Karpas-422 (cell line): ENCODE results near the gene NUCB1. TPM values are rescaled to one million over a fixed set of nuclear protein-coding genes. Genes with fewer than 3 reads are reported as not detected.
"Not testable (repeated sequence)": the region's sequence is repeated elsewhere in the genome, so short reads cannot be mapped to it uniquely, and the experiment has no call there.

Source experiments
- DNase-seq: peaks from one replicate; pipeline ENCODE4 v3.0.0-alpha.2; 2015
- H2AFZ ChIP-seq: fragments of 200-600 bp; sonication (generic); 2 replicates; pipeline ENCODE4 v1.6.1; 2014; ENCODE audit warnings: antibody characterized with exemption, low read length, mixed read lengths
- H3K27ac ChIP-seq: fragments of 200-600 bp; sonication (generic); 2 replicates; pipeline ENCODE4 v1.5.1; 2014; ENCODE audit warnings: mild to moderate bottlenecking, low read length, moderate library complexity
- H3K27me3 ChIP-seq: fragments of 200-600 bp; sonication (generic); 2 replicates; pipeline ENCODE4 v1.6.1; 2014; ENCODE audit warnings: low read length, mixed read lengths
- H3K36me3 ChIP-seq: fragments of 200-600 bp; sonication (generic); 2 replicates; pipeline ENCODE4 v1.6.1; 2014; ENCODE audit warnings: low read length, mixed read lengths; ENCODE audit not compliant: insufficient read depth
- H3K4me1 ChIP-seq: fragments of 200-600 bp; sonication (generic); 2 replicates; pipeline ENCODE4 v1.6.1; 2014; ENCODE audit warnings: mild to moderate bottlenecking, low read length, mixed read lengths
- H3K4me2 ChIP-seq: fragments of 200-600 bp; sonication (generic); 2 replicates; pipeline ENCODE4 v1.6.1; 2014; ENCODE audit warnings: low read length, low read depth, mild to moderate bottlenecking; ENCODE audit not compliant: poor library complexity, severe bottlenecking
- H3K4me3 ChIP-seq: fragments of 200-600 bp; sonication (generic); 2 replicates; pipeline ENCODE4 v1.5.1; 2014; ENCODE audit warnings: mild to moderate bottlenecking, antibody characterized with exemption, low read length, mixed read lengths
- H3K79me2 ChIP-seq: fragments of 200-600 bp; sonication (generic); 2 replicates; pipeline ENCODE4 v1.6.1; 2014; ENCODE audit warnings: mild to moderate bottlenecking, low read length, mixed read lengths
- H3K9ac ChIP-seq: fragments of 200-600 bp; sonication (generic); 2 replicates; pipeline ENCODE4 v1.6.0; 2014; ENCODE audit warnings: low read length
- H3K9me2 ChIP-seq: fragments of 200-600 bp; sonication (generic), shearing (Covaris generic); replicated peaks from 2 replicates; pipeline ENCODE4 v1.6.0; 2014; ENCODE audit warnings: mild to moderate bottlenecking, low read length, moderate library complexity; ENCODE audit not compliant: insufficient read depth
- H3K9me3 ChIP-seq: fragments of 300-700, 200-600 bp; sonication (generic); 2 replicates; pipeline ENCODE4 v1.6.1; 2014; ENCODE audit warnings: low read length, mixed read lengths
- H4K20me1 ChIP-seq: fragments of 200-600 bp; sonication (generic); 2 replicates; pipeline ENCODE4 v1.6.1; 2014; ENCODE audit warnings: mild to moderate bottlenecking, antibody characterized with exemption, low read length, low read depth; ENCODE audit not compliant: insufficient read depth
- total RNA-seq: library from RNA; depleted of rRNA; stranded (reverse); fragments of >200 nt; shearing (Covaris generic); gene quantifications from 2 replicates; pipeline ENCODE4 v1.2.3, GENCODE V29; 2014; ENCODE audit warnings: low replicate concordance

The NUCB1 gene
- total RNA-seq, 1 experiment from 2014 or later: 57.5 TPM

DNA sequence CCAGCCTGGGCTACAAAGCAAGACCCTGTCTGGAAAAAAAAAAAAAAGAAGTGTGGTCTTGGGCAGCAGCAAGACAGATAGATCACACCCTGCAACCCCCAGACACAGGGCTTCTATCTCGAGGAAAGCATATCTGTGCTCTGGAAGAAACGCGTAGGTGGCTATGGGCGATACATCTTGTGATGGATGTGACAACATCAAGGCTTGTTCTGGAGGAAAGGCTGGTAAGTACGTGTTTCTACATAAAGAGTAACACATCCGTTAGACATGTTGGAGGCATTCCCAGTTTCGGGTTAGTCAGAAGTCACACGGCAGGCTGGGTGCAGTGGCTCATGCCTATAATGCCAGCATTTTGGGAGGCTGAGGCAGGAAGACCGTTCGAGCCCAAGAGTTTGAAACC is 26.8 kb downstream of the NUCB1 start:
- Histone ChIP-seq H3K4me2 (no peak overlapping the region), H3K4me3 (no peak overlapping the region), H3K4me1 (no peaks in the 10 kb centered on the region), H3K79me2 (no peaks in the 10 kb centered on the region), H4K20me1 (no peaks in the 10 kb centered on the region), H2AFZ (no peak overlapping the region), H3K27ac (no peak overlapping the region), H3K9me3 (no peaks in the 10 kb centered on the region), H3K9me2 (no peaks in the 10 kb centered on the region), H3K36me3 (no peaks in the 10 kb centered on the region), H3K9ac (no peak overlapping the region), H3K27me3 (no peaks in the 10 kb centered on the region)
- DNase-seq: no peak

DNA sequence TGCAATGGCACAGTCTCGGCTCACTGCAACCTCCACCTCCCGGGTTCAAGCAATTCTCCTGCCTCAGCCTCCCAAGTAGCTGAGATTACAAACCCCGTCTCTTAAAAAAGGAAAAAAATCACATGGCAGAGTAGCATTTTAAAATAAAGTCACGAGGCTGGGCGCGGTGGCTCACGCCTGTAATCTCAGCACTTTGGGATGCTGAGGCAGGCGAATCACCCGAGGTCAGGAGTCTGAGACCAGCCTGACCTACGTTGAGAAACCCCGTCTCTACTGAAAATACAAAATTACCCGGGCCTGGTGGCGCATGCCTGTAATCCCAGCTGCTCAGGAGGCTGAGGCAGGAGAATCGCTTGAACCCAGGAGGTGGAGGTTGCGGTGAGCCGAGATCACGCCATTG is 27.6 kb downstream of the NUCB1 start:
- H3K9me2 ChIP-seq, H3K79me2 ChIP-seq, H2AFZ ChIP-seq, DNase-seq, H3K27ac ChIP-seq, H3K4me1 ChIP-seq, H3K9me3 ChIP-seq, H4K20me1 ChIP-seq, H3K4me2 ChIP-seq, H3K36me3 ChIP-seq, H3K27me3 ChIP-seq, H3K9ac ChIP-seq, H3K4me3 ChIP-seq: not testable (repeated sequence)

- H3K79me2 ChIP-seq: no peaks in the 10 kb centered on the region
- H3K27ac ChIP-seq: no peak overlapping the region
These were observed 28.3 kb downstream of the NUCB1 start for GRCh38 chr19:48928164-48929025.

GRCh38 chr19:48933382-48933932 is 33.3 kb downstream of the NUCB1 start, which contains the start of gene DHDH:
Gene DHDH (plus strand): TSS chr19:48933699. CDS start chr19:48933722, 23 bp downstream.
- Histone ChIP-seq H2AFZ (peak within 1 kb of the TSS; percentile 76; the same call in 1 of the 2 replicates), H3K27me3 (no peaks in the 10 kb centered on the region), H3K9ac (peak within 1 kb of the TSS; percentile 56), H4K20me1 (no peaks in the 10 kb centered on the region), H3K36me3 (no peaks in the 10 kb centered on the region), H3K9me2 (no peaks in the 10 kb centered on the region), H3K9me3 (no peaks in the 10 kb centered on the region), H3K4me2 (peak within 1 kb of the TSS; percentile 69), H3K27ac (no peak within 1 kb of the TSS), H3K4me1 (peaks cover 12% of the 10 kb centered on the region), H3K4me3 (peak within 1 kb of the TSS; percentile 60), H3K79me2 (no peaks in the 10 kb centered on the region)
- peak; percentile 96 for DNase-seq

More at GRCh38 chr19:48928164-48929025, 28.3 kb downstream of the NUCB1 start:
- Histone ChIP-seq H3K27me3 (no peaks in the 10 kb centered on the region), H3K9me2 (no peaks in the 10 kb centered on the region), H3K4me2 (no peak overlapping the region), H3K4me3 (no peak overlapping the region), H4K20me1 (no peaks in the 10 kb centered on the region), H3K9ac (no peak overlapping the region), H2AFZ (no peak overlapping the region), H3K9me3 (no peaks in the 10 kb centered on the region), H3K36me3 (no peaks in the 10 kb centered on the region), H3K4me1 (peaks cover 6% of the 10 kb centered on the region)
- DNase-seq: peak; percentile 69

GRCh38 chr19:48934837-48935236 is 34.7 kb downstream of the NUCB1 start:
- no peak overlapping the region for H3K4me2 ChIP-seq
- H3K4me3 ChIP-seq: no peak overlapping the region

GRCh38 chr19:48935864-48936263 is 35.8 kb downstream of the NUCB1 start:
- Histone ChIP-seq H3K27ac (no peak overlapping the region), H3K36me3 (no peaks in the 10 kb centered on the region), H4K20me1 (no peaks in the 10 kb centered on the region), H3K9me2 (no peaks in the 10 kb centered on the region), H3K9ac (no peak overlapping the region), H3K9me3 (peaks cover 3% of the 10 kb centered on the region; the same call in 1 of the 2 replicates), H3K79me2 (no peaks in the 10 kb centered on the region), H3K4me2 (no peak overlapping the region), H3K4me3 (no peak overlapping the region), H3K4me1 (peaks cover 12% of the 10 kb centered on the region), H3K27me3 (no peaks in the 10 kb centered on the region), H2AFZ (no peak overlapping the region)
- DNase-seq: peak; percentile 25

More at GRCh38 chr19:48934837-48935236, 34.7 kb downstream of the NUCB1 start:
- Histone ChIP-seq H3K9ac (no peak overlapping the region), H3K9me2 (no peaks in the 10 kb centered on the region), H3K9me3 (no peaks in the 10 kb centered on the region), H3K79me2 (no peaks in the 10 kb centered on the region), H3K27me3 (no peaks in the 10 kb centered on the region), H2AFZ (no peak overlapping the region), H3K27ac (no peak overlapping the region), H4K20me1 (no peaks in the 10 kb centered on the region), H3K4me1 (peaks cover 12% of the 10 kb centered on the region), H3K36me3 (no peaks in the 10 kb centered on the region)
- peak; percentile 36 for DNase-seq

- no peak overlapping the region for H3K4me3 ChIP-seq
- no peaks in the 10 kb centered on the region for H3K79me2 ChIP-seq
- H3K9me2 ChIP-seq: no peaks in the 10 kb centered on the region
- H3K27me3 ChIP-seq: no peaks in the 10 kb centered on the region
- peak; percentile 39 for DNase-seq
- H3K4me1 ChIP-seq: peaks cover 7% of the 10 kb centered on the region
- no peak overlapping the region for H2AFZ ChIP-seq
- H3K9ac ChIP-seq: no peak overlapping the region
- no peaks in the 10 kb centered on the region for H3K36me3 ChIP-seq
- H4K20me1 ChIP-seq: no peaks in the 10 kb centered on the region
- H3K27ac ChIP-seq: no peak overlapping the region
- H3K4me2 ChIP-seq: no peak overlapping the region
- peaks cover 8% of the 10 kb centered on the region for H3K9me3 ChIP-seq
These were observed 38.1 kb downstream of the NUCB1 start for GRCh38 chr19:48938256-48938655.

GRCh38 chr19:48940902-48941301 is 40.8 kb downstream of the NUCB1 start:
- H2AFZ ChIP-seq: no peak overlapping the region
- H4K20me1 ChIP-seq: no peaks in the 10 kb centered on the region
- no peaks in the 10 kb centered on the region for H3K9me2 ChIP-seq
- no peak overlapping the region for H3K27ac ChIP-seq
- H3K36me3 ChIP-seq: no peaks in the 10 kb centered on the region
- no peak overlapping the region for H3K9ac ChIP-seq
- no peak for DNase-seq
- H3K4me2 ChIP-seq: no peak overlapping the region
- no peaks in the 10 kb centered on the region for H3K4me1 ChIP-seq
- H3K27me3 ChIP-seq: 0 out of 2 replicates have a peak, but pooled peaks cover 2% of the 10 kb centered on the region
- H3K4me3 ChIP-seq: no peak overlapping the region
- no peaks in the 10 kb centered on the region for H3K79me2 ChIP-seq
- H3K9me3 ChIP-seq: peaks cover 8% of the 10 kb centered on the region
